NCI-H146 treated with DMSO at 0.1 percent for 48 hours (cell line): ENCODE data around the gene ESR1.
"Not testable (repeated sequence)": the region's sequence is repeated elsewhere in the genome, so short reads cannot be mapped to it uniquely, and the experiment has no call there.

Experiments
- DNase-seq: peaks from one replicate; lab custom pipeline; 2025; ENCODE audit not compliant: unreplicated experiment; lab: John Stamatoyannopoulos, UW

ESR1 gene

DNA sequence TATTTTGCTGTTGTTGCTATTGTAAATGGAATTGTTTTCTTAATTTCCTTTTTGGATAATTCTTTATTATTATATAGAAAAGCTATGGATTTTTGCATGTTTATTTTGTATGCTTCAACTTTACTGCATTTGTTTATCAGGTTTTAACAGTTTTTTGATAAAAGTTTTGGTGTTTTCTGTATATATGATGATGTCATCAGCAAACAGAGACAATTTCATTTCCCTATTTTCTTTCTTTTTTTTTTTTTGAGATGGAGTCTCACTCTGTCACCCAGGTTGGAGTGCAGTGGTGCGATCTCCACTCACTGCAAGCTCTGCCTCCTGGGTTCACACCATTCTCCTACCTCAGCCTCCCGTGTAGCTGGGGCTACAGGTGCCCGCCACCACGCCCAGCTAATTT is 156.9 kb downstream of the ESR1 start:
- not testable (repeated sequence) for DNase-seq

DNA sequence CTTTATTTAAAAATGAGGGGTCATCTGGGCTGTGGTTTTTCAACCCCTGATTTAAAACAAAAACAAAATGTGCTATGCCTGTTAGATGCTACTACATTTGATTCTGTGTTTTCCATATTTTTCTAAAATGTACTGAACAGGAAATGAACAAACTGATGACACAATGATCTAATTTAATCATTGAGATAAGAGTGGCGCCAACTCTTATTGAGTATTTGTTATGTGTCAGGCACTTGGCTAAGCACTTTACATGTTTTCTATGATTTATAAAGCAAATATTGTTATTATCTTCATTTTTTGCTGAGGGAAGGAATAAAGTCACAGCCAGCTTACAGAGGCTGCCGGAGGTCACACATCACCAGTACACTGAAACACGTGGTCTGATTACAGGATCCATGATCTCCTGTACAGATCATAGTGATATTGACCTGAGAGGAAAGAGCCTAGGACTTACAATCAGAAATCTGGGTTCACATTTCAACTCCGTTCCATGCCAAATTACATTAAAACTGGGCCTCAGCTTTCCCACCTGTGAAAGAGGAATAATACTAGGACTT is 166.7 kb downstream of the ESR1 start:
- DNase-seq, result no peak

DNA sequence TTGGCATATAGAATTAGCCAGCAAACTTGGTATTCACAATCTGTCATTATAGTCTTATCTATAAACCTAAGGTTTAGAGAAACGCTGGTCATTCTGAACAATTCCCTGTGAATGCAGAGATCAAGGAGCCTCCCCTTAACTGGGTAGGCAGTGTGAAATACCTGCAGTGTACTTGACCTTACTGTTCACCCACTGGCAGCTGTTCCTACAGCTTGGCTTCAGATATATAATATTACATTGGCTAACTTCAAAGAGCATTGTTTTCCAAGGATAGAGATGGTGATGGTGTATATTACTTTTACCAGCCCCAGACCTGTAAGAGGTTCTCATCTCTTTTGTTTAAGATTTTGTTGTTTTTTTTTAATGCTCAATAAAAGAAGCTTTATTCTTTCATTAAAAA is 168.3 kb downstream of the ESR1 start:
- no peak for DNase-seq

DNA sequence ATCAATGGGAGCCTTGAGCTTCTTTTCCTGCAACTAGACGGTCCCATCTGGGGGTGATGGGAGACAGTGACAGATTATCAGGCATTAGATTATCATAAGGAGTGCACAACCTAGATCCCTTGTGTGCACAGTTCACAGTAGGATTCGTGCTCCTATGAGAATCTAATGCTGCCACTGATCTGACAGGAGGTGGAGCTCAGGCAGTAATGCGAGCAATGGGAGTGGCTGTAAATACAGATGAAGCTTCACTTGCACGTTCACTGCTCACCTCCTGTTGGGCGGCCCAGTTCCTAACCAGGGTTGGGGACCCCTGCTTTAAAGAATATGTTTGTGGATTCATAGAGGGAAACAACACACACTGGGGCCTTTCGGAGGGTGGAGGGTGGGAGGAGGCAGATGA is 180.7 kb downstream of the ESR1 start:
- DNase-seq, result not testable (repeated sequence)

DNA sequence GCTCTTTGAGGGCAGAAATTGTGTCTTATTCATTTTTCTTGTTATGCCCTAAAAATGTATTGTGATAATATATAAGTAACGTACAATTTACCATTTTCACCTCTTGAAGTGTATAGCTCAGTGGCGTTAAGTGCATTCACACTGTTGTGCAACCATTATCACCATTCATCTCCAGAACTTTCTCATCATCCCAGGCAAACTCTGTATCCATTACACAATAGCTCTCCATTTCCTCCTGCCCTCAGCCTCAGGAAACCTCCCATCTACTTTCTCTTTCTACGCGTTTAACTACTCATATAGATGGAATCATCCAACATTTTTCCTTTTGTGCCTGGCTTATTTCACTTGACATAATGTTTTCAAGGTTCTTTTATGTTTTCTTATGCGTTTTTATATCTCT is 184.6 kb downstream of the ESR1 start:
- no peak for DNase-seq

DNA sequence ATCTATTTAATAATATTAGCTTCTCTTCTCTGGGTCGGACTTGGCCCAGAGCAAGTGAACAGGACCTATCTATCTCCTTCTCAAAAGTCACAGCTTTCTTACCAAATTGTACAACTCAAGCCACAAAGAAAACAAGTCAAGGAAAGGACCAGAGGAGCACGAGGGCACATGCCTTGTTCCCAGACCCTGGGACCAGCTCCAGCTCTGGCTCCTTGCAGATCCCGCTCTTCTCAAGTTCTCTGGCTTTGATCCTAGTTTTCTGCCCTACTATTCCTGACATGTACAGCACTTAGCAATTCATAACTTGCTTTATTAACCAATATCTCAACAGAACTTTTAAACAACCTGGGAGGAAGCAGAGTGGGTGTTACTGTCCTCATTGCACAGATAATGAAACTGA is 185.9 kb downstream of the ESR1 start:
- DNase-seq, result no peak

DNA sequence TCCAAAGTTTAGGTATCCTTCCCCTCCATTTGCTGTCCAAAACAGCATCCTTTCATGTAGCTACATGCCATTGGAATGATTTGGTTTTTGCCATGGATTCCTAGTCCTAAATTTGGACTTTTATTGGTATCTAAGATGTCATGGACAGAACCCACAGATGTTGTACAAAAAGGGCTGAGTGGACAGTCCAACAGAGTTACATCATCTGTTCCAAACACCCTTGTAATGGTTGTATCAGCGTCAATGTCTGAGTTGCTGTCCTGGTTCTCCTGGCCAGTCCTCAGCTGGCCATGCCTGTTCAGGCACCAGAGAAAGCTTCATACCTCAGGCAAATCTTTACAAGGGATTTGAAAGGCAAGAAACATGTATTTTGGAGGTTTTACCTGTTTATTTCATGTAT is 191.3 kb downstream of the ESR1 start:
- no peak for DNase-seq

DNA sequence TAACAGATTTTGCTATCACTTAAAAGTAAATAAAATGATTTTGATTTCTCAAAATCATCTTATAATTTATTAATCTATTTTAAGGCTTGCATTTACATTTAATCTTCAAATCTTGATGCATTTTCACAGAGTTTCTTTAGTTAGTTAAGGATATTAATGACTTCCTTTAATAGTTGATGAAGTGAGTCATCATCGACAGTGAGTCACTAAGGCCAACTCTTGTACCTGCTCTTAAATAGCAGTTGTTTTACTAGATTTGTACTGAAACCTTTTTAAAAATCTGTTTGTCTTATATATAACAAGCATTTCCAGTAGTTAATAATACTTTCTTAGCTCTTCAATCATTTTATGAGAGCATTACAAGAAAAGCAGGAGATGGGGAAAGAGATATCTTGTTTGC is 191.7 kb downstream of the ESR1 start:
- no peak for DNase-seq

DNA sequence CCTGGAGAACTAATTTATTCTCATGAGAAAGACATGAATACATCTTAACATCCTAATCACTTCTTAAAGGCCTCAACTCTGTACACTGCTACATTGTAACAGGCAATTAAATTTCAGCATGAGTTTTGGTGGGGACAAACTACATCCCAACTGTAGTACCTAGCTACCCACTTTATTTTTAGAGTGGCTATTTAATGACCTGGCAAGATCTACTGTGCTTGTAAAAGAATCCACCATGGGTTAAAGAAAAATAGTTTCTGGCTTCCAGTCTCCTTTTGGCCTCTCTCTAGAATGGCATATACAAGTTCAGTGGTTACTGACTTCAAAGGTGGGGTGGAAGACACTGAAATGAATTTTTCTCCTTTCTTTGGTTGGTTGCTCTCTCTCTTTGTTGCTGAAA is 193.9 kb downstream of the ESR1 start:
- DNase-seq, result no peak

DNA sequence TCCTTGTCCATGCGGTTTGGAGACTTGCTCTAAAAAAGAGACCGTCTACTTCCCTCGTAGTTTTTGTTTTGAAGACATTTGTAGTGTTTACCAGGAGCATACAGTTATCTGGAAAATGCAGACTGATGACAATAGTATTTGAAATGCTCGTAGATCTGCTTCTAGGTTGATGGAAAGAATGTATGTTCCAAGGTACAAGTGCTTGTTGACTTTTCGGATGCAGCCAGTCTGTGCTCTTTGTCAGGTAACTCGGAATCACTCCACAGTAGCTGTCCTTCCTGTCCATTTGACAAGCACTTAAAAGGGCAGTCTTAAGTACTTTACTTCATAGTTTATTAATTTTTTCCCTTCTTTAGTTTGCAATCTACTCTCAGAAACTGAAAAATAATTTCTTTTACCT is 194.8 kb downstream of the ESR1 start:
- DNase-seq, result no peak

DNA sequence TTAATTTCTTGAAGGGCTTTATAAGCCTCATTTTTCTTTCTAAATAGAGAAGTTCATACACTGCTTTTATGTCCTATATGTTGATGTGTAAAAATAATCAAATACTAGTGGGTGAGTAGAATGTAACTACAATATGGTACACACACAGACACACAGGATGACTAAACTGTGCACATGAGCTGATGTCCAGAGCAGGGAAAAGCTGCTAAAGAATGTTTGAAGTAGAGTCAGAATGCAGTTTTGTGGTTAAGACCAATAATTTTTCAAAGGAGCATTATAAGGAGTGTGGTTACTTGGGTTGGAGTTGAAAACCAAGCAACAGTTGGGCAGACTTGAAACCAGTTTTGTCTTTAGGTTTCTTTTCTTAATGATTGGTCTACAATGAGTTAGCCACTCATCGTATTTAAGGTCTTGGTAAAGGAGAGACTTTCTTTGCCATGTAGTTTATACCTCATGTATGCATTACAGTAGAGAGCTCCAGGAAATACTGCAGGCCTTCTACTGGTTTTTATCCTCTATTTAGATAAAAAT is 196.6 kb downstream of the ESR1 start:
- no peak for DNase-seq

DNA sequence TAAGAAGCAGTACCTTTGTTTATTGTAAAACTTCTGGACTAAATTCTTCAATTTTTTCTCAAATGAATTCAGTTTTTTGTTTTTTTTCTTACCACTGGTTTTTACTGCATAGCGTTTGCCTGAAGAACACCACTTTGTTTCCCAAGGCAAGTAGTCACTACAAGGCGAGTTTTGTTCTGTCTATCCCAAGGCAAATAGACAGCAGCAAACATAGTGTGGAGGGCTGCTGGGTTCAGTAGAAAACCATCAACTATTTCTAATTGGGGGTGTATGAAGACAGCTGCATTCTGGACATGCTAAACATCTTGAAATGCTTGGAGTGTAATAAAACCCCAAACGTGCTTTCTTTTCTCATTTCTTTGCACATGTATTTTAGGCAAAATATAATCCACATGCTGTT is 197.4 kb downstream of the ESR1 start:
- no peak for DNase-seq

DNA sequence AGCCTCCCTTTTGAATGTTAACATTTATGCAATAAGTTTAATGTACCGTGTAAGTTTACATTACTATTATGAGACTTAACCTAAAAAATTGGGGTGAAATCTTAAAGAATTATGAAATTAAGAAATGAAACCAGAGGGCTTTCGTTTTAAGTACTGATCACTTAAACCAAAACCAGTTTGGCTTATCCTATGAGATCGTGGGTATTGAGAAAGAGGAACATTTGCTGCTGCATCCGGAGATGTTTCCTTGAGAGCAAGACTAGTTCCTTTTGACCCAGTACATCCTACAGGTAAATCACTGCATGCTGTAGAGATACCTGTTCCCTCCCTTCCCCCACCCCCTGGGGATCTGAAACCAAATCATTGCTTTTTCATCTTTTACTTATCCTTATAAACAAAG is 201.3 kb downstream of the ESR1 start:
- no peak for DNase-seq

DNA sequence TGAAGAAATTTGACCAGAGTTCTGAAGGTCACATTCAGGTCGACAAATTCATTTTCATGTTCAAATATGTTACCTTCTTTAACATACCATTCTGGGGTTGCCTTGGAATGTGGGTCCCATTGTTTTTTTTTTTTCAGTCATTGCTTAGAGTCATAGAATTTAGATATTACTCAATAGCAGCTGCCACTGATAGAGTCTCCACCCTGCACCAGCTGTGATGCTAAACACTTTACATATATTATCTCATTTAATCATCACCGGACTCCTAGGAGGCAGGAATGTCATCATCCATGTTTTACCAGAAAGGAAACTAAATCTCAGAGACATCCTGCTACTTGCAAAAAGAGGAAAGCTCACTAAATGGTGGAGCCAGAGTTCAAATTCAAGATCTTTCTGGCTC is 204.7 kb downstream of the ESR1 start:
- DNase-seq, result no peak

DNA sequence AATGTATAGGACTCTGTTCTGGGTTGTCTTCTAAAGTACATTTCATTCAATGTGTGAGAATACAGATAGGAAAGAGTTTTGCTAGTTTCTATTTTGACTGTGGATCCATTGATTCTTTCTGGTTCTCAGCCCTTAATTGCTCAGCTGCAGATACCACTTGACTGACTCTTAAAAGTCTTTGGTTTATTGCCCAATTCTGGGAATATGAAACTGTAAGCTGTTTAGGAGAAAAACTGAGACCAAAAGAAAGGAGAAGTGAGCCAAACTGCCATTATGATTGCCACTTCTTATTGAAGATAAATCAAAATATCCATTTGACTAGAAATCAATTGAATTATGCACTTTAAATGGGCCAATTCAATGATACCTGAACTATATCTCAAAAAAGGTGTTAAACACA is 211.4 kb downstream of the ESR1 start:
- no peak for DNase-seq

DNA sequence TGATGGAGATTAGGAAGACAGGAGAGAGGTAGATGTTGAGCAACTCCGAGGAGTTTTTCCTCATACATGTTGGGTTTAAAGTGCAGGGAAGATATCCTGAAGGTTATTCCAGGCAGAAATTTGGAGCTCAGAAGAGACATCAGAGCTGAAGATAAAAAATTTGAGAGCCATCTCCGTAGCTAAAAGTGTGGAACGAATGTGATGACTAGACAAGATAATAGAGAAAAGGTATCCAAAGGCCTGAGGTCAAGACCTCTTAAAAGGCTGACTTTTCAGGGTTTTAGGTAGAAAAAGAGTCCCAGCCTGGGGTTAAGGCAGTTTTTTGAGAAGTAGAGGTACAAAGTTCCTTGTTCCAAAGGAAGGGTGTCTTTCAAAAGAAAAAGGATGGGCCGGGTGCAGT is 214.8 kb downstream of the ESR1 start:
- no peak for DNase-seq

DNA sequence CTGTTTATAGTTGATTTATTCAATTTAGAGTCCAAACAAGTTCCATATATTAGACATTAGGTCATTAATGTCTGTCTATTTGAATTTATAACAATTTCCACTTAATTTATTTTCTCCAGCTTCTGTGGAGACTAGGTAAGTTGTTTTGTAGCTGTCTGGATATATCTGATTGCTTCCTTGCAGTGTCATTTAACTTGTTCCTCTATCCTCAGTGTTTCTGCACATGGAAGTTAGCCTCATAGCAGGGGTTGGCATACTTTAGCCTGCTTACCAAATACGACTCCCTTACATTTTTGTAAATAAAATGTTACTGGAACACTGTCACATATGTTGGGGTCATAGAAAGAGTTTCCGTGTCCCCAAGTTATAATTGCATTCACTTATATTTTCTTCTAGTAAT is 216.1 kb downstream of the ESR1 start:
- no peak for DNase-seq

DNA sequence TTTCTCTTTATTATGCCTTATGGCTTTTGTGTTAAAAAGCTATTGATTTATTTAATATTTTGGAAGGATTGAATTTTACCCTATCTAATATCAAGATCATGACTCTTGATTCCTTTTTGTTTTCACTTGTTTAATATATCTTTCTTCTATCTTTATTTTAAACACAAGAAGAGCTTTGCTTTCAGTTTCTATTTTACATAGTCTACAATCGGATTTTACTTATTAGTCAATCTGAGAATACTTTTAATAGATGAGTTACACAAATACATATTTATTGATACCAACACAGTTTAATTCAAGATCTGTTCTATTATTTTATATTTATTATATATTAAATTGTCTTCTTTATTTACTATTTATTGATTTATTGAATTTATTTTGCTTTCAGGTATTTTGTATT is 218.8 kb downstream of the ESR1 start:
- no peak for DNase-seq

DNA sequence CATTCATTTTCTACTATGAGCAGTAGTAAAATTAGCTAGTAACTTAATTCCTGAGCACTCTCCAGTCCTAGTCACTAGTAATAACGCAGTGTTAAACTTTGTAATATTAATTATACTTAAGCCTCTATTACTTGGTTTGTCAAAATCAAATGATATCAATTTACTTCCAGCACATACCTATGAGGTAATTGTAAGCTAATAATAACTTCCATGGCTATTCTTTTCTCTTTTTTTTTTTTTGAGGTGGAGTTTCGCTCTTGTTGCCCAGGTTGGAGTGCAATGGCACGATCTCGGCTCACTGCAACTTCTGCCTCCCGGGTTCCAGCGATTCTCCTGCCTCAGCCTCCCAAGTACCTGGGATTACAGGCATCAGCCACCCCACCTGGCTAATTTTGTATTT is 219.3 kb downstream of the ESR1 start:
- DNase-seq, result not testable (repeated sequence)

DNA sequence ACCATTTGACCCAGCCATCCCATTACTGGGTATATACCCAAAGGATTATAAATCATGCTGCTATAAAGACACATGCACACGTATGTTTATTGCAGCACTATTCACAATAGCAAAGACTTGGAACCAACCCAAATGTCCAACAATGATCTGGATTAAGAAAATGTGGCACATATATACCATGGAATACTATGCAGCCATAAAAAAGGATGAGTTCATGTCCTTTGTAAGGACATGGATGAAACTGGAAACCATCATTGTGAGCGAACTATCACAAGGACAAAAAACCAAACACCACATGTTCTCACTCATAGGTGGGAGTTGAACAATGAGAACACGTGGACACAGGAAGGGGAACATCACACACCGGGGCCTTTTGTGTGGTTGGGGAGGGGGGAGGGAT is 226.3 kb downstream of the ESR1 start:
- not testable (repeated sequence) for DNase-seq

DNA sequence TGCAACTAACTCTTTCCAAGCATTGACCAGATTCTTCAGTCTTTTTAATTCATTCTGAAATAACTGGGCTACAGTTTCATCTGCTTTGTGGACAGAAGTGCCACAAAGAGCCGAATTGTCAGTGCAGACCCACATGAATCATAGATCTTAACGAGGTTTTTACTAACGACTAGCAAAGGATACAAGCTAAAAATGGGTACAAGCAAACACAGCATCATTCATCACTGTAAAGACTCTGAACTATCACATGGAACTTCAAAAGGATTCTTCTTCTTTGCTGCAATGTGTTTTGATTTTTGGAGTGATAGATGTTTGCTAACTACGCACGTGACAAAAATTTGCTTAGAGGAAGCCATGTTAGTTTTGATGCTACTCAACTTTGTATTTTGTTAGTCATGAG is 227.1 kb downstream of the ESR1 start:
- no peak for DNase-seq

DNA sequence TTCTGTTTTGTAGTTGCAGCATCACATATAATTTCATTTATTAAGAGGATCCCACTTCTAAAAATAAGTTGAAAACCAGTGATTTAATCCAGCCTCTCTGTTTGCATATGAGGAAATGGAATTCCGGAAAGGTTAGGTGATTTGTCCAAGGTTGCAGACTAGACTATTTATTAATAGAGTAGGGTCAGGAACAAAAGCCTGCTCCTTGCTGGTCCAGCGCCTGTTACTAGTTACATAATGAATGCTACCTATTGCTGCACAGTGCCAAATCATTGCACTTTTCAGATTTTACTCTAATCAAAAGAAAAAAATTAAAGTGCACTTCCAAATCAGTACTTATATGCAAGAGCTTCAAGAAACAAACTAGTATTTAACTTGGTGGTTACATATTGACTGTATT is 238.6 kb downstream of the ESR1 start:
- no peak for DNase-seq

DNA sequence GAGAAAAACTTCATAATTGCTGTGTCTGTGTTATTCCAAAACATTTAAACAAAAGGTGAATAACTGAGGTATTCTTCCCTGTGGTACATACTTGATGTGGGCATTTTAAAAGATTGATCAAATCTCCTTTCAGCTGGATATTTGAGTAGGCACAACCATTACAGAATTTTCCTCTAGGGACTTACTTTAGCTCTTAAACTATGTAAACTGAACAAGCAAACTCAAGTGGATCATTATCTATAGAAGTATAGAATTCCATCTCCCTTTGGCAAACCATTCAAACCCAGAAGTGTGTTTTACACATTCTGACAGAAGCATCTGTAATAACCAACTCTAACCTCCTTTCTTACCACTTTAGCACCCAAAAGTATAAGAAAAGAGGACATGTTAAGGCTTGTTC is 241.4 kb downstream of the ESR1 start:
- DNase-seq, result no peak

DNA sequence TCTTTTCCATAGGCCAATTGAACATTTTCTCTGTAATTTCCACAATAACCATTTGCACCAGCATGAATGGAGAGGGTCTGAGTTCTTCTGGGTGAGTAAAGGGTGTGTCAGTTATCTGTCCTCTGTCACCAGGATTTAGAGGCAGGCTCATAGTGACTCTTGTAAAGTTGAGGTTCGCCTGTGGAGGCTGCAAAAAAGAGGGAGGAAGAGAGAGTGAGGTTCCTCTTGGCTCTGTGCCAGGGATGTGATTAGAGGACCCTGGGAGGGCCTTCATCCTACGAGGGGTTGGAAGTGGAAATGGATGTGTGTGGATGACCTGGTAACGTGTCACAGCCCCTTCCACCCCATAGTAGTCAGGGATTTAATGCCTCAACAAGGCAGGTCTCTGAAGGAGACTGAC is 242.0 kb downstream of the ESR1 start:
- DNase-seq, result no peak
